Upper lobe of left lung (tissue), 6 donors: ENCODE results near the gene TNFSF11. TPM values are rescaled to one million over a fixed set of nuclear protein-coding genes. Genes with fewer than 3 reads are reported as not detected.

ENCODE experiments used
- ATAC-seq, 2 donors: fragments of 200-7000 bp; cut with Tn5 transposase; one replicate each; pipeline ENCODE4 v1.9.1; 2022; ENCODE audit warnings: mild to moderate bottlenecking in 2 of 2, moderate library complexity in 2 of 2; ENCODE audit not compliant: low FRiP score in 2 of 2
- DNase-seq, 2 donors: peaks; one replicate each; pipeline ENCODE4 v3.0.0-alpha.2; 2019 to 2020
- H3K27ac ChIP-seq, 4 donors: fragments of 200-600 bp; sonication (generic); one replicate each; pipeline ENCODE4 v1.5.1; 2016 to 2019
- H3K27me3 ChIP-seq, 4 donors: fragments of 200-600 bp; sonication (generic); one replicate each; pipeline ENCODE4 v1.5.1; 2017 to 2019
- H3K36me3 ChIP-seq, 4 donors: fragments of 200-600 bp; sonication (generic); one replicate each; pipeline ENCODE4 v1.5.1; 2016 to 2019
- H3K4me1 ChIP-seq, 4 donors: fragments of 200-600 bp; sonication (generic); one replicate each; pipeline ENCODE4 v1.5.1; 2018 to 2019
- H3K4me3 ChIP-seq, 4 donors: fragments of 200-600 bp; sonication (generic); one replicate each; pipeline ENCODE4 v1.5.1; 2017 to 2019; ENCODE audit warnings: mild to moderate bottlenecking in 2 of 4, moderate library complexity in 1 of 4
- H3K9me3 ChIP-seq, 4 donors: fragments of 200-600 bp; sonication (generic); one replicate each; pipeline ENCODE4 v1.5.1; 2018 to 2019
- CTCF ChIP-seq, 6 experiments: fragments of 450-650 bp in 4 of 6; fragments of 200-600 bp in 2 of 6; sonication (generic) in 2 of 6; IDR thresholded peaks; one replicate each; pipeline ENCODE4 v1.5.1; 2016 to 2019; ENCODE audit warnings: antibody characterized with exemption in 6 of 6
- EP300 ChIP-seq, 4 donors: sonication (generic); formaldehyde crosslinking; IDR thresholded peaks; one replicate each; pipeline ENCODE4 v1.5.1; 2017; ENCODE audit warnings: antibody characterized with exemption in 4 of 4, control low read depth in 2 of 4
- POLR2A ChIP-seq, 4 donors: fragments of 450-650 bp; IDR thresholded peaks; one replicate each; pipeline ENCODE4 v1.5.1; 2016 to 2017; ENCODE audit warnings: antibody characterized with exemption in 4 of 4, mild to moderate bottlenecking in 2 of 4
- POLR2AphosphoS5 ChIP-seq, 2 donors: sonication (generic); formaldehyde crosslinking; IDR thresholded peaks; one replicate each; pipeline ENCODE4 v1.5.1; 2017; ENCODE audit warnings: antibody characterized with exemption in 2 of 2
- WGBS, 2 donors: methylation state at CpG; one replicate each; pipeline ENCODE4 v1.1.5; 2017 to 2018; 5-methylcytosine and 5-hydroxymethylcytosine counted together
- total RNA-seq, 6 donors: library from RNA; depleted of rRNA in 4 of 6; stranded (reverse); fragments of >200 nt in 4 of 6; gene quantifications; one replicate each; pipeline versions ENCODE4 v1.1.0 to v1.2.1, GENCODE V29; 2016 to 2021
- donor health status: DM: no; HTN: no; CAD: no; lungs with moderate emphysema.
- donor health status: DM: no; HTN: yes; CAD: no; lungs with severe emphysema.

Gene TNFSF11
- total RNA-seq, 6 donors from 2014 or later = not detected

- TF ChIP-seq EP300 (IDR thresholded peaks at IDR 0.05) (no peak), POLR2A (IDR thresholded peaks at IDR 0.05) (no peak), POLR2AphosphoS5 (IDR thresholded peaks at IDR 0.05) (no peak), CTCF (IDR thresholded peaks at IDR 0.05) (no peak)
- no peak overlapping the region for H3K4me3 ChIP-seq
- H3K27me3 ChIP-seq = no peaks in the 10 kb centered on the region
- H3K36me3 ChIP-seq = no peaks in the 10 kb centered on the region
- peaks cover 0 to 5% (median 0%) of the 10 kb centered on the region in 4 donors for H3K4me1 ChIP-seq
- 54% methylated on average over 4 of the region's 4 CpGs for WGBS, 2 donors
- no peak overlapping the region for H3K27ac ChIP-seq
- no peaks in the 10 kb centered on the region for H3K9me3 ChIP-seq
- DNase-seq (no peak), ATAC-seq (peak in 1 of 2 donors; percentile 31)
Observed at GRCh38 chr13:42532561-42533335, 41.2 kb upstream of the TNFSF11 start.

DNA sequence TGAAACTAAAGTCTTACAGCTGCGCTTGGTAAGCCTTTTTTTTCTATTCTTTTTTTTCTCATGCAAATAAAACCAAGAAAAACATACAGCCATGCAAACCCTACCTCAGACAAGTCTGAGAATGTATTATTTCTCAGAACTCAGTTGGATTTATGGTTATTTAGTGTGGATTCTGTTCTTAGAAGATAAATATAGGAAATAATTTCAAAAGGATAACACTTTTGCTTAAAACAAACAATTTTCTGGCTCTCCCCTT, 40.7 kb upstream of the TNFSF11 start:
- TF ChIP-seq POLR2AphosphoS5 (IDR thresholded peaks at IDR 0.05) (no peak), POLR2A (IDR thresholded peaks at IDR 0.05) (no peak)
- no peaks in the 10 kb centered on the region for H3K36me3 ChIP-seq
- WGBS, 2 donors = 91 to 100% methylated on average over 1 of the region's 1 CpG
- H3K27ac ChIP-seq = no peak overlapping the region
- DNase-seq (no peak), ATAC-seq (no peak)
- no peak overlapping the region for H3K4me3 ChIP-seq
- no peaks in the 10 kb centered on the region for H3K9me3 ChIP-seq
- peaks cover 0 to 5% (median 0%) of the 10 kb centered on the region in 4 donors for H3K4me1 ChIP-seq
- no peaks in the 10 kb centered on the region for H3K27me3 ChIP-seq

DNA sequence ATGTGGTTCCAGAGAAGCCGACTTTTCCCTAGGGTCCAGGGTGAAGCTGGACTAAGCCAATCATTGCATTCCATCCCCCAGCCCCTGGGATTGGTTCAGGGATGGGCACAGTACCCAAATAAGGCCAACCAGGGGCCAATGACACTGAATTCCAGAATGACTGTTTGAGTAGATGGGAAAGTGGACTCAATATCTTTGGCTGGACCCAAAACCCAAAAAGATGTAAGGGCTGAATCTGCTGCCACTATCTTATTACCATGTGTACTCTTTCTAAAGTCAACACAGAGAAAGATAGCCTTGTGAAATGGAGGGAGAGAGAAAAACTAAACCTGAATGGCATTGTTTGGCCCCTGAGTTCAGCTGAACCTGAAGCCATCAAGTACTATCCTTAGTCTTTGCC, 39.2 kb upstream of the TNFSF11 start:
- Histone ChIP-seq H3K9me3 (no peaks in the 10 kb centered on the region), H3K27me3 (no peaks in the 10 kb centered on the region), H3K4me3 (no peak overlapping the region), H3K4me1 (peaks cover 0 to 5% (median 0%) of the 10 kb centered on the region in 4 donors), H3K27ac (no peak overlapping the region), H3K36me3 (no peaks in the 10 kb centered on the region)
- TF ChIP-seq CTCF (IDR thresholded peaks at IDR 0.05) (no peak), EP300 (IDR thresholded peaks at IDR 0.05) (no peak), POLR2A (IDR thresholded peaks at IDR 0.05) (no peak), POLR2AphosphoS5 (IDR thresholded peaks at IDR 0.05) (no peak)
- no peak for ATAC-seq
- WGBS, 2 donors = 86 to 94% methylated on average over 1 of the region's 1 CpG
- no peak for DNase-seq

GRCh38 chr13:42538996-42539395, 35.0 kb upstream of the TNFSF11 start:
- DNase-seq = no peak
- H3K27ac ChIP-seq = no peak overlapping the region
- no peaks in the 10 kb centered on the region for H3K9me3 ChIP-seq
- TF ChIP-seq POLR2AphosphoS5 (IDR thresholded peaks at IDR 0.05) (no peak), CTCF (IDR thresholded peaks at IDR 0.05) (no peak), POLR2A (IDR thresholded peaks at IDR 0.05) (no peak), EP300 (IDR thresholded peaks at IDR 0.05) (no peak)
- WGBS, 2 donors = 76 to 84% methylated on average over 2 of the region's 2 CpGs
- H3K4me1 ChIP-seq = no peaks in the 10 kb centered on the region
- no peak for ATAC-seq
- H3K36me3 ChIP-seq = no peaks in the 10 kb centered on the region
- no peak overlapping the region for H3K4me3 ChIP-seq
- no peaks in the 10 kb centered on the region for H3K27me3 ChIP-seq

GRCh38 chr13:42539670-42540069, 34.3 kb upstream of the TNFSF11 start:
- DNase-seq (no peak), ATAC-seq (no peak)
- TF ChIP-seq EP300 (IDR thresholded peaks at IDR 0.05) (no peak), CTCF (IDR thresholded peaks at IDR 0.05) (no peak), POLR2A (IDR thresholded peaks at IDR 0.05) (no peak), POLR2AphosphoS5 (IDR thresholded peaks at IDR 0.05) (no peak)
- no peaks in the 10 kb centered on the region for H3K36me3 ChIP-seq
- no peak overlapping the region for H3K4me3 ChIP-seq
- H3K9me3 ChIP-seq = no peaks in the 10 kb centered on the region
- H3K4me1 ChIP-seq = no peaks in the 10 kb centered on the region
- WGBS, 2 donors = 78 to 81% methylated on average over 7 of the region's 7 CpGs
- H3K27ac ChIP-seq = no peak overlapping the region
- H3K27me3 ChIP-seq = no peaks in the 10 kb centered on the region
